Measurements from ENCODE around the gene RHOJ. TPM values are rescaled to one million over a fixed set of nuclear protein-coding genes. Genes with fewer than 3 reads are reported as not detected.
"Not testable (repeated sequence)": the region's sequence is repeated elsewhere in the genome, so short reads cannot be mapped to it uniquely, and the experiment has no call there.

The RHOJ gene
- total and polyA plus RNA-seq, 12 donors: 1.8 to 14.9 (median 5.6) TPM

DNA sequence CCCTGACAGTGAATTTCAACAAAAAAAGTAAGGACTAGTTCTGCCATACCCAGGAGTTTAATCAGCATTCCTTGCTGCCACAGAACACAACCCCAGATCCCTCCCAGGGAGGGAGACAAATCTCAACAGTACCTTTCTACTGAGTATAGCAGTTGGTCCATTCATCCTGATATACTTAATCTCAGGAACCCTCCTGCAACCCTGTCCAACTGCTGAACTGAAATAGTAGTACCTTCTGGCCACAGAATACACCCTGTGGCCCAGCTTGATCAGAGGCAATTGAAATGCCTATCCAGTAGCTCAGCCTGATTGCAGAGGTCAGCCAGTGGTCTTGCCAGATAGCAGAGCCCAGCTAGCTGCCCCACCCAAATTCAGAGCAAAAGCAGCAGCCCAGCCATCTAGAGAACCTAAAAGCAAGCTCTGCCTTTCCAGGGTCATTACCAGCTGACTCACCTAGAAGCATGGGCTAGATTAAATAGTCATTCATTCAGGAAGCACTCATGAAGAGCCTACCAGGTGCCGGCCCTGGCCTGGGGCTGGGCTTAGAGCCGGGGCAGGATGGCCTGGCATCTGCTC lies 40.0 kb upstream of the RHOJ start:
- WGBS, 4 donors: 60 to 100% (median 77%) methylated on average over 1 to 2 of the region's 2 CpGs
- TF ChIP-seq POLR2A (IDR thresholded peaks at IDR 0.05) (no peak), CTCF (IDR thresholded peaks at IDR 0.05) (no peak)
- Histone ChIP-seq H3K27me3 (no peaks in the 10 kb centered on the region), H3K9me3 (replicated peaks in 1 of 3) (peaks cover 0 to 15% (median 0%) of the 10 kb centered on the region in 3 donors), H3K36me3 (replicated peaks in 1 of 2) (no peaks in the 10 kb centered on the region), H3K27ac (no peak overlapping the region), H3K4me1 (replicated peaks in 1 of 2) (no peaks in the 10 kb centered on the region), H3K4me3 (no peak overlapping the region)
- intact Hi-C loops (cut with DNase I): no loop called here
- DNase-seq: no peak

DNA sequence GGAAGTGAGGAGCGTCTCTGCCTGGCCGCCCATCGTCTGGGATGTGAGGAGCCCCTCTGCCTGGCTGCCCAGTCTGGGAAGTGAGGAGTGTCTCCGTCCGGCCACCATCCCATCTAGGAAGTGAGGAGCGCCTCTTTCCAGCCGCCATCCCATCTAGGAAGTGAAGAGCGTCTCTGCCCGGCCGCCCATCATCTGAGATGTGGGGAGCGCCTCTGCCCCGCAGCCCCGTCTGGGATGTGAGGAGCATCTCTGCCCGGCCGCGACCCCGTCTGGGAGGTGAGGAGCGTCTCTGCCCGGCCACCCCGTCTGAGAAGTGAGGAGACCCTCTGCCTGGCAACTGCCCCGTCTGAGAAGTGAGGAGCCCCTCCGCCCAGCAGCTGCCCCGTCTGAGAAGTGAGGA lies 39.0 kb upstream of the RHOJ start:
- WGBS, 4 donors: 96 to 99% methylated on average over 17 to 19 of the region's 23 CpGs; no CpG with 5 or more reads in 2 of the 4 donors
- H3K27me3 ChIP-seq; intact Hi-C loops (cut with DNase I); H3K27ac ChIP-seq; H3K36me3 ChIP-seq (replicated peaks in 1 of 2); H3K4me1 ChIP-seq (replicated peaks in 1 of 2); DNase-seq; H3K4me3 ChIP-seq: not testable (repeated sequence)
- H3K9me3 ChIP-seq (replicated peaks in 1 of 3): peaks cover 0 to 17% (median 0%) of the 10 kb centered on the region in 3 donors

DNA sequence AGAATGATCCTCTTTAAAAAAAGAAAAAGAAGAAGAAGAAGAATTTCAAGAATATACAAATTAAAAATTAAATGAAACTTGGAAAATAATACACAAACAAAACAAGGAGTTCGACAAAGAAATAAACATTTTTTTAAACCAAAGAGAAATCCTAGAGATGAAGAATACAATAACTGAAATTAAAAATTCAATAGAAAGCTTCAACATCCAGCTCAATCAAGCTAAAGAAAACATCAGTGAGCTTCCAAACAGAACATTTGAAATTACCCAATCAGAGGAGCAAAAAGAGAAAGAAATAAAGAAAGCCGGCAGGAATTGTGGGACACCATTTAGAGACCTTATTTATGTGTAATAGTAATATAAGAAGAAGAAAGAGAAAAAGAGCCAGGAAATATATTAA lies 37.2 kb upstream of the RHOJ start:
- intact Hi-C loops (cut with DNase I): no loop called here
- H3K36me3 ChIP-seq (replicated peaks in 1 of 2): no peaks in the 10 kb centered on the region
- 89 to 100% (median 92%) methylated on average over 2 of the region's 2 CpGs for WGBS, 4 donors
- peaks cover 0 to 17% (median 0%) of the 10 kb centered on the region in 3 donors for H3K9me3 ChIP-seq (replicated peaks in 1 of 3)
- H3K27me3 ChIP-seq: no peaks in the 10 kb centered on the region
- no peak for TF ChIP-seq POLR2A (IDR thresholded peaks at IDR 0.05)
- TF ChIP-seq CTCF (IDR thresholded peaks at IDR 0.05): no peak
- H3K4me3 ChIP-seq: no peak overlapping the region
- no peak for DNase-seq
- H3K27ac ChIP-seq: no peak overlapping the region
- no peaks in the 10 kb centered on the region for H3K4me1 ChIP-seq (replicated peaks in 1 of 2)

DNA sequence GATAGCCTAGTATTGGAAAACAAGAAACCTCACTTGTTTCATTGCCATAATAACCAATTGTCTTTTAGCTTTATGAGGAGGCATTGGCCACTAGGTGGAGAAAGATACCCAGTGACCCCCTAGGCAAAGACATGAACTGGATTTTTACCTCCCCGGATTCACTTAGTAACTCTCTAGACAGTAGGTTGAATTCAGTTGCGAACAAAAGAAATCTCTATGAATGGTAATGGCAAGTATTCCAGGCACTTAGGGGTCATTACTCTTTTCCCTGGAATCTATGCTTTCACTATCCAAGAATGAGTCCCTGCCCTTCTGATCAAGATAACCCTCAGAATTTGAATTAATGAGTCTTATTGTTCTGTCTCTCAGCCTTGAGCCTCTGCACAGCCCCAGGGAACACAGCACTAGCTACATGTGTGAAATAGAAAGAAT lies 29.5 kb upstream of the RHOJ start:
- DNase-seq: peak in 1 of 7 donors; percentile 2
- H3K4me1 ChIP-seq (replicated peaks in 1 of 2): no peaks in the 10 kb centered on the region
- no peaks in the 10 kb centered on the region for H3K9me3 ChIP-seq (replicated peaks in 1 of 3)
- no peaks in the 10 kb centered on the region for H3K36me3 ChIP-seq (replicated peaks in 1 of 2)
- 21 to 29% (median 23%) methylated on average over 2 of the region's 2 CpGs for WGBS, 4 donors
- intact Hi-C loops (cut with DNase I): loop anchor here in 1 of 2 donors (10.0 kb wide), 1 partner anchor 100 kb away; no protein-coding TSS in a partner anchor
- H3K27ac ChIP-seq: no peak overlapping the region
- TF ChIP-seq POLR2A (IDR thresholded peaks at IDR 0.05): no peak
- peak; percentile 5 to 54 (median 38) for TF ChIP-seq CTCF (IDR thresholded peaks at IDR 0.05)
- H3K27me3 ChIP-seq: no peaks in the 10 kb centered on the region
- H3K4me3 ChIP-seq: no peak overlapping the region

GRCh38 chr14:63175531-63175930 lies 28.7 kb upstream of the RHOJ start:
- Histone ChIP-seq H3K27ac (no peak overlapping the region), H3K27me3 (no peaks in the 10 kb centered on the region), H3K4me3 (no peak overlapping the region), H3K4me1 (replicated peaks in 1 of 2) (no peaks in the 10 kb centered on the region), H3K9me3 (replicated peaks in 1 of 3) (no peaks in the 10 kb centered on the region), H3K36me3 (replicated peaks in 1 of 2) (no peaks in the 10 kb centered on the region)
- intact Hi-C loops (cut with DNase I): loop anchor here in 1 of 2 donors (10.0 kb wide), 1 partner anchor 99 kb away; no protein-coding TSS in a partner anchor
- WGBS, 4 donors: 46 to 56% (median 51%) methylated on average over 2 of the region's 2 CpGs
- TF ChIP-seq CTCF (IDR thresholded peaks at IDR 0.05): no peak
- TF ChIP-seq POLR2A (IDR thresholded peaks at IDR 0.05): no peak
- no peak for DNase-seq
